Esophagus squamous epithelium (tissue), 5 donors: ENCODE results near the gene HUS1B. TPM values are rescaled to one million over a fixed set of nuclear protein-coding genes. Genes with fewer than 3 reads are reported as not detected.
"Not testable (repeated sequence)": the region's sequence is repeated elsewhere in the genome, so short reads cannot be mapped to it uniquely, and the experiment has no call there.

Experiments
- DNase-seq: peaks from one replicate; lab custom pipeline; 2025; lab: John Stamatoyannopoulos, UW
- H3K27ac ChIP-seq, 4 donors: fragments of 200-600 bp; sonication (generic); one replicate each; pipeline ENCODE4 v1.5.1; 2016 to 2019; ENCODE audit warnings: mild to moderate bottlenecking in 1 of 4
- H3K27me3 ChIP-seq, 4 donors: fragments of 200-600 bp; sonication (generic); 1 replicate in 3 of 4; 2 replicates in 1 of 4; pipeline versions ENCODE4 v1.5.1 to v1.6.0; 2017 to 2021; ENCODE audit warnings: antibody characterized with exemption in 1 of 4
- H3K36me3 ChIP-seq, 3 donors: fragments of 200-600 bp; sonication (generic); one replicate each; pipeline ENCODE4 v1.5.1; 2016 to 2019
- H3K4me1 ChIP-seq, 3 donors: fragments of 200-600 bp; sonication (generic); one replicate each; pipeline ENCODE4 v1.5.1; 2017 to 2019
- H3K4me3 ChIP-seq, 4 donors: fragments of 200-600 bp; sonication (generic); 1 replicate in 3 of 4; 2 replicates in 1 of 4; pipeline ENCODE4 v1.5.1; 2016 to 2019; ENCODE audit warnings: mild to moderate bottlenecking in 2 of 4, moderate library complexity in 1 of 4
- H3K9me3 ChIP-seq, 3 donors: fragments of 200-600 bp; sonication (generic); one replicate each; pipeline ENCODE4 v1.5.1; 2016 to 2019
- POLR2A ChIP-seq, 4 donors: fragments of 450-650 bp; IDR thresholded peaks; one replicate each; pipeline ENCODE4 v1.6.1; 2017; ENCODE audit warnings: antibody characterized with exemption in 4 of 4, mild to moderate bottlenecking in 4 of 4, moderate library complexity in 3 of 4
- WGBS, 2 donors: methylation state at CpG; one replicate each; pipeline ENCODE4 v1.1.5; 2018; 5-methylcytosine and 5-hydroxymethylcytosine counted together
- intact Hi-C: fragments of 100-400 bp; cut with DNase I; formaldehyde crosslinking; loops from one replicate; pipeline ENCODE4 v1.15.0; 2022
- total RNA-seq, 4 donors: library from RNA; depleted of rRNA; stranded (reverse); fragments of >200 nt; gene quantifications; one replicate each; pipeline ENCODE4 v1.1.0, GENCODE V29; 2016
- TF ChIP-seq, protein P1 (sequence below), 6 experiments: fragments of 450-650 bp in 4 of 6; fragments of 200-600 bp in 2 of 6; sonication (generic) in 2 of 6; IDR thresholded peaks; one replicate each; pipeline ENCODE4 v1.5.1; 2016 to 2019; ENCODE audit warnings: antibody characterized with exemption in 6 of 6, mild to moderate bottlenecking in 4 of 6, moderate library complexity in 4 of 6
- donor health status: DM: yes; HTN: yes; CAD: no.

HUS1B gene
- total RNA-seq, 4 donors from 2014 or later, result 0.30 to 3.4 (median 2.7) TPM; not detected in 1

GRCh38 chr6:701700-702479, 45.0 kb upstream of the HUS1B start:
- DNase-seq, result no peak
- Histone ChIP-seq H3K9me3 (no peaks in the 10 kb centered on the region), H3K27ac (no peak overlapping the region), H3K36me3 (no peaks in the 10 kb centered on the region), H3K27me3 (peaks cover 0 to 40% (median 0%) of the 10 kb centered on the region in 4 donors), H3K4me3 (no peak overlapping the region), H3K4me1 (no peaks in the 10 kb centered on the region)
- WGBS, 2 donors, result 82 to 83% methylated on average over 11 of the region's 11 CpGs
- intact Hi-C loops, result no loop called here
- no peak for TF ChIP-seq POLR2A (IDR thresholded peaks at IDR 0.05)
- TF ChIP-seq, protein P1, sequence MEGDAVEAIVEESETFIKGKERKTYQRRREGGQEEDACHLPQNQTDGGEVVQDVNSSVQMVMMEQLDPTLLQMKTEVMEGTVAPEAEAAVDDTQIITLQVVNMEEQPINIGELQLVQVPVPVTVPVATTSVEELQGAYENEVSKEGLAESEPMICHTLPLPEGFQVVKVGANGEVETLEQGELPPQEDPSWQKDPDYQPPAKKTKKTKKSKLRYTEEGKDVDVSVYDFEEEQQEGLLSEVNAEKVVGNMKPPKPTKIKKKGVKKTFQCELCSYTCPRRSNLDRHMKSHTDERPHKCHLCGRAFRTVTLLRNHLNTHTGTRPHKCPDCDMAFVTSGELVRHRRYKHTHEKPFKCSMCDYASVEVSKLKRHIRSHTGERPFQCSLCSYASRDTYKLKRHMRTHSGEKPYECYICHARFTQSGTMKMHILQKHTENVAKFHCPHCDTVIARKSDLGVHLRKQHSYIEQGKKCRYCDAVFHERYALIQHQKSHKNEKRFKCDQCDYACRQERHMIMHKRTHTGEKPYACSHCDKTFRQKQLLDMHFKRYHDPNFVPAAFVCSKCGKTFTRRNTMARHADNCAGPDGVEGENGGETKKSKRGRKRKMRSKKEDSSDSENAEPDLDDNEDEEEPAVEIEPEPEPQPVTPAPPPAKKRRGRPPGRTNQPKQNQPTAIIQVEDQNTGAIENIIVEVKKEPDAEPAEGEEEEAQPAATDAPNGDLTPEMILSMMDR (IDR thresholded peaks at IDR 0.05), result no peak

- no peak for DNase-seq
- H3K36me3 ChIP-seq, result no peaks in the 10 kb centered on the region
- no peak overlapping the region for H3K27ac ChIP-seq
- TF ChIP-seq, protein P1 (IDR thresholded peaks at IDR 0.05), result no peak
- TF ChIP-seq POLR2A (IDR thresholded peaks at IDR 0.05), result no peak
- 81 to 88% methylated on average over 4 of the region's 4 CpGs for WGBS, 2 donors
- H3K27me3 ChIP-seq, result peaks cover 0 to 38% (median 0%) of the 10 kb centered on the region in 4 donors
- no peak overlapping the region for H3K4me3 ChIP-seq
- H3K4me1 ChIP-seq, result no peaks in the 10 kb centered on the region
- no peaks in the 10 kb centered on the region for H3K9me3 ChIP-seq
- intact Hi-C loops, result no loop called here
Measured at GRCh38 chr6:701215-701614, 44.3 kb upstream of the HUS1B start.

GRCh38 chr6:700490-700889, 43.6 kb upstream of the HUS1B start:
- WGBS, 2 donors, result 94% methylated on average over 3 of the region's 3 CpGs
- Histone ChIP-seq H3K9me3 (no peaks in the 10 kb centered on the region), H3K4me3 (no peak overlapping the region), H3K4me1 (no peaks in the 10 kb centered on the region), H3K27me3 (peaks cover 0 to 38% (median 0%) of the 10 kb centered on the region in 4 donors), H3K36me3 (no peaks in the 10 kb centered on the region), H3K27ac (no peak overlapping the region)
- TF ChIP-seq, protein P1 (IDR thresholded peaks at IDR 0.05), result no peak
- no peak for DNase-seq
- intact Hi-C loops, result no loop called here

DNA sequence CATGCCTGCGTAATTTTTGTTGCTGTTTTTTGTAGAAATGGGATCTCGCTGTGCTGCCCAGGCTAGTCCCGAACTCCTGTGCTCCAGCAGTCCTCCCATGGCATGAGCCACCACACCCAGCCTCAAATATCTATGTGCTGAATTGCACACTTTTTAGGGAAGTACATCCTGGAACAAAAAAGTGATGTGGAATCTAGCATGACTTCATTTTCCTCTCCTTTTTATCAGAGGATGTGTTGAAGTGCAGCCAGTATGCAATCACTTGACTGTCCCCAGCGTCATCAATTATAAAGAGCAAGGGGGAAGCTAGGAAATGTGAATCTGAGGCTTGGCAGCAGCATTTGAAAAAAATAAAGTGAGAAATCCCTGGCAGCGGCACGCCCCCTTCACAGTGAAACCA, 42.4 kb upstream of the HUS1B start:
- intact Hi-C loops, result no loop called here
- 51 to 56% methylated on average over 5 to 6 of the region's 6 CpGs for WGBS, 2 donors
- no peak for DNase-seq
- H3K27ac ChIP-seq, result no peak overlapping the region
- no peaks in the 10 kb centered on the region for H3K4me1 ChIP-seq
- TF ChIP-seq, protein P1 (IDR thresholded peaks at IDR 0.05), result no peak
- no peak for TF ChIP-seq POLR2A (IDR thresholded peaks at IDR 0.05)
- no peaks in the 10 kb centered on the region for H3K36me3 ChIP-seq
- H3K9me3 ChIP-seq, result no peaks in the 10 kb centered on the region
- H3K27me3 ChIP-seq, result peaks cover 0 to 27% (median 0%) of the 10 kb centered on the region in 4 donors
- H3K4me3 ChIP-seq, result no peak overlapping the region

- H3K4me1 ChIP-seq, result peaks cover 5 to 30% (median 10%) of the 10 kb centered on the region in 3 donors
- H3K27ac ChIP-seq, H3K4me3 ChIP-seq, H3K9me3 ChIP-seq, intact Hi-C loops, DNase-seq, H3K27me3 ChIP-seq, H3K36me3 ChIP-seq: not testable (repeated sequence)
- 91 to 95% methylated on average over 5 to 6 of the region's 40 CpGs for WGBS, 2 donors
Measured at GRCh38 chr6:694431-695126, 37.7 kb upstream of the HUS1B start.
